Left forelimb (tissue), 1 donor: ENCODE results near the gene SLCO2B1.
"Not testable (repeated sequence)": the region's sequence is repeated elsewhere in the genome, so short reads cannot be mapped to it uniquely, and the experiment has no call there.

Experiments
- DNase-seq: peaks from one replicate; pipeline ENCODE4 v3.0.0-alpha.2; 2018; ENCODE audit warnings: low spot score

Gene SLCO2B1, protein sequence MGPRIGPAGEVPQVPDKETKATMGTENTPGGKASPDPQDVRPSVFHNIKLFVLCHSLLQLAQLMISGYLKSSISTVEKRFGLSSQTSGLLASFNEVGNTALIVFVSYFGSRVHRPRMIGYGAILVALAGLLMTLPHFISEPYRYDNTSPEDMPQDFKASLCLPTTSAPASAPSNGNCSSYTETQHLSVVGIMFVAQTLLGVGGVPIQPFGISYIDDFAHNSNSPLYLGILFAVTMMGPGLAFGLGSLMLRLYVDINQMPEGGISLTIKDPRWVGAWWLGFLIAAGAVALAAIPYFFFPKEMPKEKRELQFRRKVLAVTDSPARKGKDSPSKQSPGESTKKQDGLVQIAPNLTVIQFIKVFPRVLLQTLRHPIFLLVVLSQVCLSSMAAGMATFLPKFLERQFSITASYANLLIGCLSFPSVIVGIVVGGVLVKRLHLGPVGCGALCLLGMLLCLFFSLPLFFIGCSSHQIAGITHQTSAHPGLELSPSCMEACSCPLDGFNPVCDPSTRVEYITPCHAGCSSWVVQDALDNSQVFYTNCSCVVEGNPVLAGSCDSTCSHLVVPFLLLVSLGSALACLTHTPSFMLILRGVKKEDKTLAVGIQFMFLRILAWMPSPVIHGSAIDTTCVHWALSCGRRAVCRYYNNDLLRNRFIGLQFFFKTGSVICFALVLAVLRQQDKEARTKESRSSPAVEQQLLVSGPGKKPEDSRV

GRCh38 chr11:75150879-75151278 lies at the start of gene SLCO2B1:
Gene SLCO2B1, plus strand, starts transcription at chr11:75151107. Its CDS starts 275 bp downstream, at chr11:75151382.
- DNase-seq: no peak

- DNase-seq: no peak
Measured at GRCh38 chr11:75101424-75102128, 49.3 kb upstream of the SLCO2B1 start.

- DNase-seq: no peak
Measured at GRCh38 chr11:75103380-75104026, 47.4 kb upstream of the SLCO2B1 start.

GRCh38 chr11:75105462-75105925 lies 45.4 kb upstream of the SLCO2B1 start:
- no peak for DNase-seq

GRCh38 chr11:75105967-75106681 lies 44.8 kb upstream of the SLCO2B1 start:
- not testable (repeated sequence) for DNase-seq

DNA sequence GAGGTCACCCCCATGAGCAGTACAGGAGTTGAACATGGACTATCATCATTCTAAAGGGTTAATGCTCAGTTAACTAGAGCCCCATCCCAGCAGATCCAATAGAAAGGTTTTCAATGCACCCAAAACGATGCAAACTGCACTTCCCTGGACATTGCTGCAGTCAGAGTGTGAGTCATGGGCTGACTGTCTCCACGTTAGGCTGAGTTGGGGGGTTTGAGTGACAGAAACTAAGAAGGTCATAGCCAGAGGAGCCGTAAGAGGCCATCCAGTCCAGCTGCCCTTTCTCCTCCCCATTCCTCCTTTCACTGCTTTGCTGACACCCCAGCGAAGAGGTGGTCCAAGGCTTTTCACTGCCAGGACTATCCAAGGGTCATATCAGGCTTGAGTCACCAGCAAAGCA lies 43.7 kb upstream of the SLCO2B1 start:
- no peak for DNase-seq

GRCh38 chr11:75112200-75112599 lies 38.7 kb upstream of the SLCO2B1 start:
- no peak for DNase-seq

DNA sequence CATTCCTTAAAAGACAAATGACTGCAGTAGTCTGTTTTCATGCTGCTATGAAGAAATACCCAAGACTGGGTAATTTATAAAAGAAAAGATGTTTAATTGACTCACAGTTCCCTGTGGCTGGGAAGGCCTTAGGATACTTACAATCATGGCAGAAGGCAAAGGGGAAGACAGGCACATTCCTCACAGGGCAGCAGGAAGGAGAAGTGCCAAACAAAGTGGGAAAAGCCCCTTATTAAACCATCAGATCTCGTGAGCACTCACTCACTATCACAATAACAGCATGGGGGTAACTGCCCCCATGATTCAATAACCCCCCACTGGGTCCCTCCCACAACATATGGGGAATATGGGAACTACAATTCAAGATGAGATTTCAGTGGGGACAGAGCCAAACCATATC lies 37.9 kb upstream of the SLCO2B1 start:
- no peak for DNase-seq

DNA sequence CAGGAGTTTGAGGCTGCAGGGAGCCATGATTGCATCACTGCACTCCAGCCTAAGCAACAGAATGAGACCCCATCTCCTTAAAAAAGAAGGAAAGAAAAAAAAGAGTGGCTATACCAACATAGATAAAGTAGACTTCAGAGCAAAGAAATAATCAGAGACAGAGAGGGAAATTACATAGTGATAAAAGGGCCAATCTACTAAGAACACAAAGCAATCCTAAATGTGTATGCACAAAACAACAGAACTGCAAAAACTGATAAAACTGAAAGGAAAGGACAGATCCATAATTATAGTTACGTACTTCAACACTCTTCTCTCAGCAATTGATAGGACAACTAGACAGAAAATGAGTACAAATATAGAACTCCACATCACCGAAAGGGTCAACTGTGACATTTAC lies 36.4 kb upstream of the SLCO2B1 start:
- DNase-seq: no peak

- no peak for DNase-seq
Measured at GRCh38 chr11:75118577-75118976, 32.3 kb upstream of the SLCO2B1 start.

- DNase-seq: no peak
Measured at GRCh38 chr11:75126564-75126963, 24.3 kb upstream of the SLCO2B1 start.

DNA sequence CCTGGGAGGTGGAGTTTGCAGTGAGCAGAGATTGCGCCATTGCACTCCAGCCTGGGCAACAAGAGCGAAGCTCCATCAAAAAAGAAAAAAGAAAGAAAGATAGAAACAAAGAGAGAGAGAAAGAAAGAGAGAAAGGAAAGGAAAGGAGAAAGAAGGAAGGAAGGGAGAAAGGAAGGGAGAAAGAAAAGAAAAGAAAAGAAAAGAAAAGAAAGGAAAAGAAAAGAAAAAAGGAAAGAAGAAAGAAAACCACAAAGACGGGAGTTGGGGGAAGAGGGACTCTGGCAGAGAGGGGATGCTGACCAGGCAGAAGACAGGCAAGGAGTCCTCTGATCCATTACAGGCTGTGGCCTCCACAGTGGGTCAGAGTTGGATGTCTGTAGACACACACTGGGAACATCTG lies 18.8 kb upstream of the SLCO2B1 start:
- DNase-seq: no peak

DNA sequence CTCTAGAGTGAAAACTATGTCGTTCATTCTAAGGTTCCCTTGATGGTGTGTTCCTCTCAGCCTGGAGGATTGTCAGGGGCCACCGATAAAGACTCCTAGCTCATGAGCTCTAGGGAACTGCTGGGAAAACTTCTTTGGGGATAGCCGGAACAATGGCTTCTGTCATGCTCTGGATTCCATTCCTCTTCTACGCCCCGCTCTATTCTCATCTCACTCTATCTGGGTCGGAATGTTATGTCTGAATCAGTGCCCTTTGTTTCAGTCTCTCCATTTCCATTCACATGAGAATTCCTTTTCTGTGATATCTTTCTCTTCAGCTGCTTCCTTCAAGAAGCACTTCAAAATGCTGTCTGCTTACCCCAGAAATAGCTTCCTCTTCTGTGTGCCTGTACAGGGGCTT lies 16.9 kb upstream of the SLCO2B1 start:
- DNase-seq: peak; percentile 31

DNA sequence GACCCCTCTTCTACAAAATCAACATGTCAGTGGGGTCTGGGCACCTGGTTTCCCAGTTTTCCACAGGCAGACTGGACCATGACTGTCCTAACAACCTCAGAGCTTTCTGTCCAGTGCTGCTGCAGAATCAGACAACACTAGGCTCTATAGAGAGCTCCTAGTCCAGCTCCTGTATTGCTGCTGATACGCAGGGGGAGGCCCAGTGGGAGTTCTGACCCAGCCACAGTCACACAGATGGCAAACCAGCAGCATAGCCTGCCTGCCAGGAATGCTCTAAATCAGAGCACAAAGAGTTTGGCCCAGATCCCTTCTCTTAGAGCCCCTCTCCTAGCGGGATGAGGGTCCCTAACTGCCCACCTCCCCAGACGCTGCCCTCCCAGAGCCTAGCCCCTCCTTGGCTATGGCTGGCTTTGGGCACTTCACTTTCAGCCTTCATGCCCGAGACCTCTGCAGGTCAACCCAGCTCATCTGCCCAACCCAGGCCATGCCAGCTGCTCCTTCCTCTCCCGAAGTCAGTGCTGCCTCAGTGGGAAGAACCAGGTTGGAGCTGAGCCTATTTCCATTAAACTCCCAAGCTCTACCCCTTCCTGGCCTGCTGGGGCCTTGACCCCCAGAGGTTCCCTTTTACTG lies 15.8 kb upstream of the SLCO2B1 start:
- DNase-seq: peak; percentile 18

- DNase-seq: no peak
Measured at GRCh38 chr11:75135651-75136050, 15.3 kb upstream of the SLCO2B1 start.

DNA sequence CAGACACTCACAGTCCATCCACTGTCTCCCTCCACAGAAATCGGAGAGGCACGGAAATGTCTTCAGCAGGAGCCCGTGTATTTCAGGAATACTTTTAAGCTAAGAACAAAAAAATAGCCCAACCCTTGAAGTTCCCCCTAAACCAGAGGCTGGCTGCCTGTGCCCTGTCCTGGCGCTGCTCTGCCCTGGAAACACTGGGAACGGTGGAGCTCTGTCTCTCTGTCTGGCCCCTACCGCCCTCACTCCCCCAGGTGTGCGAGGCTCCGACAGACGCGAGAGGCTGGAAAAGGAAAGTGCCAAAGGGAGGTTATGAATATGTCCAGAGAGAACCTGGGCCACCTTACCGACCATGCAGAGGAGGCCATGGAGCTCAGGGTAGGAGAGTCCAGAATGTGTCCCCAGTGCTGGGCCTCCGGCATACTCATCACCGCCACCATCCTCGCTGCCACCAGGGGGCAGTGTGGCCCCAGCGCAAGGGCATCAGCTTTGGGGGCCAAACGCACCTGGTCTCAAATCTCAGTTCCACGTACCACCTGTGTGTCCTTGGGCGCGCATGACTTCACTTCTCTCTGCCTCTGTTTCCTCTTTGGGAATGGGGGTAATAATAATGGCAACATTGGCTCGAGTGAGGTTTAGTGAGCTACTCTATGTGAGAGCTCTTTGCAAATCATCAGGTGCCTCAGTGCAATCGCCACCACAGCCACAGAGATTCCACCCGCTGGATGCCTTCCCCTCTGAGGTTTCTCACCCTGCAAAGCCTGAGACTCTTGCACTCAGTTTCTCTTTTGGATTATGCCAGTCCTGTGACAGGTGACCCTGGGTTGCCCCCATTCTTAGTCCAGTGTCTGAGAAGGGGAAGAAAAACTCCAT lies 10.4 kb upstream of the SLCO2B1 start:
- DNase-seq: no peak

DNA sequence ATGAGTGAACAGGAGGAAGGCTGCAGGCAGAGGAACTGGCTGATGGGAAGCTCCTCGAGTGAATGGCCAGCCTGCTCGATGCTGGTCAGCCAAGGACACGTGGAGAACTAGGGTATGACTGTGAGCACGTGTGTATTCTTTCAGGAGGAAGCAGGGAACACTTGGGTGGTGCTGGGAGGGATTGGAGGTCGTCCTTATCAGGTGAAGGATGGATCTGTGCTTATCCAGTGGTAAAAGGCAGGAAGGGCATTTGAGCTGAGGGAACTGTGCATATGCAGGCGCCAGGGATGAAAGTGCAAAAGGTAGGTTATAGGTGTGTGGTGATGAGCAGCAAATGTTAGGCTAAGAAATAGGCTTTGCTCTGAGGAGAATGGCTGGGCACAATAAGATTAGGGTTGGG lies 9.7 kb upstream of the SLCO2B1 start:
- no peak for DNase-seq

DNA sequence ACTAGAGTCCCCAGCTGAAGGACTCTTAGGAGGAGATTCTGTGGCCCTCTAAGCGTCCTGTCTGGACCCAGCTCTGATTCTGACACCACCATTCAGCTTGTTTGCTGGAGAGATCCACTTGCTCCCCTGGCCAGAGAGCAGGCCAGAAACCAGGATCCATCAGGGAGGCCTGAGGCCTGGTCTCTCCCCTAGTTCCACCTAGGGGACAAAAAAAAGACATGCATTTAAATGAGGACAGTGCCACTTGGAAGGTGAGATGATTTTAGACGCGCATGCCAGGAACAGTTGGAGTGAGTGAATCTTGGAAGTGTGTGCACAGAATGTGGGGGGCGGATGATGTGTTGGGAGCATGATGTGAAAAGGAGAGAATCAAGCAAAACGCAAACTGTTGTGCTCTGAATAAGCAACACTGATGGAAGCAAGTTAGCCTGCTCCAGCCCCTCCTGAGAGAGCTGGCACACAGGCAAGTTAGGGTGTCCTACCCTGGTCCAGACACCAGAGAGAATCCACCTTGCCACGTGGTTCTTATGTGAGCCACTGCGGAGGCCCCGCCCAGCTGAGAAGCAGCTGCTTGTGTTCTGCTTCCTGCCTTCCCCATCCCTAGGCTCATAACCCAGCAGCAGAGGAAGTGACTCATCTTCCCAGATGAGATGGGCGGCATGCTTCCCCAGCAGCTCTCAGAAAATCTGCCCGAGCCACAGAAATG lies 8.0 kb upstream of the SLCO2B1 start:
- DNase-seq: no peak

GRCh38 chr11:75143420-75143731 lies 7.5 kb upstream of the SLCO2B1 start:
- DNase-seq: no peak

GRCh38 chr11:75144716-75145014 lies 6.2 kb upstream of the SLCO2B1 start:
- no peak for DNase-seq
